ENCODE data around the gene LRP1B.

DNA sequence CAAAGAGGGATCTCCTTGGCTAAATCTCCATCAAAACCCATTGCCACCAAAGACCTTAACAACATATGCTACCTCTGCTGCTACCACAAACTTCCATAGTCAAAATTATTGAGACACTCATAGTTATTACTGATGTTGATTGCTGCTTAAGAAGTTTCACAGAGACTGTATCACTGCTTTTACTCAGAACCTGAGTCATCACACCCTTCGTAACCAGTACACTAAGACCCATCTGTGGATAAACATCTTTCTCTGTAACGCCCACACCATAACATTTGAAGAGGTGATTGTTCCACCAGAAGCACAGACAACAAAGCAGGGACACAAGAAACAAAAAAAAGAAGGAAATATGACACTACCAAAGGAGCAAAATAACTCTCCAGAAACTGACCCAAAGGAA is 1563.1 kb downstream of the LRP1B start:
- TF ChIP-seq ZNF274 (IDR thresholded peaks at IDR 0.05; ENCODE audit: low read depth, low read length) (no peak), YY1 (IDR thresholded peaks at IDR 0.05; ENCODE audit: insufficient read depth, insufficient read length) (no peak)

All from NT2/D1 (cell line).